Kidney (tissue), 14 donors: ENCODE data around the gene MTMR8. TPM values are rescaled to one million over a fixed set of nuclear protein-coding genes. Genes with fewer than 3 reads are reported as not detected.

ENCODE experiments used
- DNase-seq, 5 donors: peaks; one replicate each; pipeline ENCODE4 v3.0.0-alpha.2; 2013 to 2020
- FAIRE-seq: peaks from 2 replicates; lab custom pipeline; 2012; peaks lifted over from hg19 to GRCh38; lab: Jason Lieb, UNC
- H3K27ac ChIP-seq, 2 donors: one replicate each; pipeline ENCODE4 v1.7.0; 2013; ENCODE audit warnings: low read depth in 2 of 2, low read length in 2 of 2, inconsistent platforms in 1 of 2
- H3K27me3 ChIP-seq: one replicate; pipeline ENCODE4 v1.7.1; 2013; ENCODE audit warnings: low read length, inconsistent platforms; ENCODE audit not compliant: control insufficient read depth, insufficient read depth
- H3K36me3 ChIP-seq, 3 donors: one replicate each; pipeline versions ENCODE4 v1.7.0 to v1.7.1; 2013; ENCODE audit warnings: low read length in 3 of 3, control low read depth in 1 of 3, inconsistent platforms in 1 of 3; ENCODE audit not compliant: insufficient read depth in 3 of 3, control insufficient read depth in 2 of 3
- H3K4me1 ChIP-seq, 3 donors: one replicate each; pipeline versions ENCODE4 v1.7.0 to v1.7.1; 2013; ENCODE audit warnings: low read length in 3 of 3, inconsistent platforms in 1 of 3, low read depth in 1 of 3; ENCODE audit not compliant: control insufficient read depth in 2 of 3, insufficient read depth in 2 of 3
- H3K4me3 ChIP-seq, 3 donors: one replicate each; pipeline versions ENCODE4 v1.7.0 to v1.8.1; 2013; ENCODE audit warnings: low read length in 3 of 3, control low read depth in 1 of 3, inconsistent platforms in 1 of 3
- H3K9ac ChIP-seq, 3 donors: one replicate each; pipeline versions ENCODE4 v1.7.0 to v1.7.1; 2013; ENCODE audit warnings: low read length in 3 of 3, control low read depth in 1 of 3, inconsistent platforms in 1 of 3
- H3K9me3 ChIP-seq, 3 donors: one replicate each; pipeline versions ENCODE4 v1.7.0 to v1.7.1; 2013; ENCODE audit warnings: low read length in 3 of 3, control low read depth in 1 of 3, inconsistent platforms in 1 of 3; ENCODE audit not compliant: control insufficient read depth in 2 of 3, insufficient read depth in 1 of 3
- CTCF ChIP-seq: IDR thresholded peaks from 3 replicates; pipeline ENCODE4 v1.5.1; 2012; ENCODE audit warnings: mild to moderate bottlenecking, moderate library complexity, borderline replicate concordance; ENCODE audit not compliant: insufficient read depth; ENCODE audit errors: extremely low read depth
- intact Hi-C: fragments of 100-400 bp; cut with DNase I; formaldehyde crosslinking; loops from one replicate; pipeline ENCODE4 v1.11.1; 2022
- polyA plus RNA-seq: library from polyadenylated mRNA; stranded (reverse); fragments of 350-450 nt; fragmentation: Illumina TruSeq; extraction: RNeasy Lipid Tissue Mini Kit (QIAGEN cat#74804); gene quantifications from one replicate; pipeline ENCODE4 v1.2.3, GENCODE V29; 2014; ENCODE audit warnings: low read depth, low replicate concordance; ENCODE audit not compliant: insufficient read depth
- total RNA-seq: library from RNA; stranded (reverse); fragmentation: NEBNext Ultra II Directional; extraction: Animal tissue kit (Norgen Biotek cat#: 25700); gene quantifications from one replicate; pipeline ENCODE4 v1.2.1, GENCODE V29; 2021
- donor health status: control.
- donor health status: control.
- donor health status: control.
- donor health status: control.
- donor health status: control.
- donor health status: DM: yes; HTN: yes; CAD: no.
- donor health status: Normal renal cell carcinoma (clear cell type).

The MTMR8 gene
- total and polyA plus RNA-seq, 2 donors from 2014 or later = 1.3 to 2.7 TPM

- Histone ChIP-seq H3K27me3 (no peaks in the 10 kb centered on the region), H3K4me3 (no peak overlapping the region), H3K9me3 (no peaks in the 10 kb centered on the region), H3K36me3 (no peaks in the 10 kb centered on the region), H3K9ac (no peak overlapping the region), H3K27ac (no peak overlapping the region), H3K4me1 (no peaks in the 10 kb centered on the region)
- no peak for TF ChIP-seq CTCF
- DNase-seq (no peak), FAIRE-seq (peak; percentile 75)
- intact Hi-C loops = no loop called here
These were observed 15.3 kb downstream of the MTMR8 start for GRCh38 chrX:64379924-64380323.

- Histone ChIP-seq H3K4me1 (no peaks in the 10 kb centered on the region), H3K9me3 (no peaks in the 10 kb centered on the region), H3K36me3 (no peaks in the 10 kb centered on the region), H3K27me3 (no peaks in the 10 kb centered on the region), H3K27ac (no peak overlapping the region), H3K9ac (no peak overlapping the region), H3K4me3 (no peak overlapping the region)
- DNase-seq (no peak), FAIRE-seq (no peak)
- intact Hi-C loops = no loop called here
- no peak for TF ChIP-seq CTCF
These were observed 17.5 kb downstream of the MTMR8 start for GRCh38 chrX:64377753-64378152.

- Histone ChIP-seq H3K27me3 (no peaks in the 10 kb centered on the region), H3K9ac (no peak overlapping the region), H3K9me3 (no peaks in the 10 kb centered on the region), H3K4me1 (no peaks in the 10 kb centered on the region), H3K36me3 (no peaks in the 10 kb centered on the region), H3K4me3 (no peak overlapping the region), H3K27ac (no peak overlapping the region)
- no peak for FAIRE-seq
- DNase-seq = no peak
- intact Hi-C loops = no loop called here
- TF ChIP-seq CTCF = no peak
These were observed 43.2 kb downstream of the MTMR8 start for GRCh38 chrX:64352081-64352480.

GRCh38 chrX:64350521-64350920 lies 44.7 kb downstream of the MTMR8 start:
- no peak overlapping the region for H3K9ac ChIP-seq
- no peak overlapping the region for H3K4me3 ChIP-seq
- no peaks in the 10 kb centered on the region for H3K36me3 ChIP-seq
- DNase-seq (no peak), FAIRE-seq (no peak)
- H3K9me3 ChIP-seq = no peaks in the 10 kb centered on the region
- H3K27ac ChIP-seq = no peak overlapping the region
- no peaks in the 10 kb centered on the region for H3K27me3 ChIP-seq
- no peaks in the 10 kb centered on the region for H3K4me1 ChIP-seq
- TF ChIP-seq CTCF = no peak
- intact Hi-C loops = no loop called here
